Activated B cell treated with CpG ODN at 0.5 μM for 24 hours (primary cell): Measurements from ENCODE around the gene PRDM16. TPM values are rescaled to one million over a fixed set of nuclear protein-coding genes. Genes with fewer than 3 reads are reported as not detected.
"Not testable (repeated sequence)": the region's sequence is repeated elsewhere in the genome, so short reads cannot be mapped to it uniquely, and the experiment has no call there.

Experiments
- ATAC-seq: fragments of 200-7000 bp; cut with Tn5 transposase; one replicate; pipeline ENCODE4 v1.10.0; 2021; ENCODE audit warnings: low read depth, mild to moderate bottlenecking, moderate library complexity
- CTCF ChIA-PET: fragments of 350-600 bp; sonication (Branson Sonifier 250); formaldehyde crosslinking; loops from one replicate; lab custom pipeline; 2021; ENCODE audit warnings: antibody characterized with exemption; lab: Charles Lee
- POLR2A ChIA-PET: fragments of 350-600 bp; sonication (Branson Sonifier 250); formaldehyde crosslinking; loops from one replicate; lab custom pipeline; 2021; ENCODE audit warnings: antibody characterized with exemption; lab: Charles Lee
- DNase-seq: peaks from one replicate; pipeline ENCODE4 v3.0.0; 2022
- H3K27ac Mint-ChIP-seq: one replicate; pipeline ENCODE4 v1.8.0; 2020; ENCODE audit warnings: mixed read lengths
- H3K27me3 Mint-ChIP-seq: one replicate; pipeline ENCODE4 v1.8.0; 2021; ENCODE audit warnings: mixed read lengths
- H3K36me3 Mint-ChIP-seq: one replicate; pipeline ENCODE4 v1.8.0; 2021; ENCODE audit warnings: low read depth, mixed read lengths
- H3K4me1 Mint-ChIP-seq: one replicate; pipeline ENCODE4 v1.8.0; 2021; ENCODE audit warnings: mixed read lengths
- H3K4me3 Mint-ChIP-seq: one replicate; pipeline ENCODE4 v1.8.0; 2020; ENCODE audit warnings: mild to moderate bottlenecking, mixed read lengths
- H3K9me3 Mint-ChIP-seq: one replicate; pipeline ENCODE4 v1.8.0; 2020; ENCODE audit warnings: mixed read lengths
- CTCF ChIP-seq: fragments of 200-600 bp; IDR thresholded peaks from one replicate; pipeline ENCODE4 v1.8.0; 2022; ENCODE audit warnings: antibody characterized with exemption, mild to moderate bottlenecking
- intact Hi-C: fragments of 100-400 bp; cut with micrococcal nuclease; formaldehyde crosslinking; loops from one replicate; pipeline ENCODE4 v1.15.1; 2024
- total RNA-seq: library from RNA; stranded (reverse); gene quantifications from 2 replicates; pipeline ENCODE4 v1.2.3, GENCODE V29; 2022

PRDM16 gene
- total RNA-seq, 1 donor from 2014 or later: not detected

DNA sequence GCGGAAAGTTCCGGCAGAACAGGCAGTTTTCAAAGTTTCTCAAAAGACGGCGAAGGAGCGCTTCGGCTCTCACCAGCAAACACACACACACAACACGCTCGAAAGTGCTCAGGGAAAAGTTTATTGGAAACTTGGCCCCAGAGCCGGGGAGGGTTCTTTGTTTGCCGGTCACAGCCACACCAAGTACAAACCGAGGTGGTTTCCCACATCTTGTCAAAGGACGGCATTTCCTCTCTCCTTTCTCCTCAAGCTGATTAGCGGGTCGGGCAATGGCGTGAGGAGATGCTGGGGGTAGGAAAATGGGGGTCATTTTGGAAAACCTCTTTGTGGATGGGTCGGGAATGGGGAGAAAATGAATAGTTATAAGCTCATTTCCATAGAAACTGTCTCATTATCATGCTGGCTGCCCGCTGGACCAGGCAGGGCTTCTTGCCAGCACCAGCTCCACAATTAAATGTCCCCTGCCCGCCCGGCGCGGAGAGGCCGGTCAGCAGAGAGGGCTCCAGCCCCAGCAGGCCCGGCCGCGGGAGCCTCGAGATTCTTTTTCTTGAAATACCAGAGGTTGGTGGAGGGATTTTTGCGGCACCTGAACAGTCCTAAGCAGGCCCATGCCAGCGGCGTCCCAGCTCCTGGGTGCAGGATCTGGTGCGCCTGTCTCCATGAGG is 92.3 kb downstream of the PRDM16 start:
- POLR2A ChIA-PET: no interaction called here
- Mint-ChIP-seq H3K36me3 (no peaks in the 10 kb centered on the region), H3K27ac (no peak overlapping the region), H3K9me3 (no peaks in the 10 kb centered on the region), H3K4me1 (peaks cover 4% of the 10 kb centered on the region), H3K4me3 (no peak overlapping the region), H3K27me3 (peaks cover 6% of the 10 kb centered on the region)
- no peak for TF ChIP-seq CTCF
- DNase-seq (no peak), ATAC-seq (no peak)
- intact Hi-C loops: no loop called here
- CTCF ChIA-PET: no interaction called here

GRCh38 chr1:3162322-3162882 is 93.4 kb downstream of the PRDM16 start:
- Mint-ChIP-seq H3K27me3 (peaks cover 6% of the 10 kb centered on the region), H3K4me1 (peaks cover 4% of the 10 kb centered on the region), H3K4me3 (no peak overlapping the region), H3K9me3 (no peaks in the 10 kb centered on the region), H3K36me3 (no peaks in the 10 kb centered on the region), H3K27ac (no peak overlapping the region)
- CTCF ChIA-PET: no interaction called here
- intact Hi-C loops: no loop called here
- DNase-seq (no peak), ATAC-seq (no peak)
- no peak for TF ChIP-seq CTCF
- POLR2A ChIA-PET: no interaction called here

- DNase-seq (no peak), ATAC-seq (no peak)
- Mint-ChIP-seq H3K9me3 (no peaks in the 10 kb centered on the region), H3K4me1 (peaks cover 4% of the 10 kb centered on the region), H3K36me3 (no peaks in the 10 kb centered on the region), H3K4me3 (no peak overlapping the region), H3K27me3 (peaks cover 6% of the 10 kb centered on the region), H3K27ac (no peak overlapping the region)
- intact Hi-C loops: no loop called here
- ChIA-PET POLR2A (no interaction called here), CTCF (no interaction called here)
- TF ChIP-seq CTCF: no peak
These were observed 94.4 kb downstream of the PRDM16 start for GRCh38 chr1:3163356-3163755.

DNA sequence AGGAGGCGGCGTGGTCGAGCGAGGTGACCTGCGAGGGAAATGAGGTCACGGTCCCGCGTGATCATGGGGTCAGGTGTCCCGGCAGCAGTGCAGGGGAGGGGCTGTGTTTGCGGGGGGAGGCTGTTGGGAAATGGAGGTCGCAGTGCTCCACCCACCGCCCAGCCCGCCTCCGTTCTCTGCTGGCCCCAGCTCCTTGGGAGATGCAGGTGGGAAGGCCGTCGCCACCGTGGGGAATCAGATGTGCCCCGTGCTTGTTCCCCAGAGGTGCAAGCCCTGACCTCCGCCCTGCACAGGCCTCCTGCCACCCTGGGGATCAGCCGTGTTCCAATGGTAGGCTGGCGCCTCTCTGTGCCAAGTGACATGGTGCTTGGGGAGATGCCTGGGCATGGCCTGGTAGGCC is 95.7 kb downstream of the PRDM16 start:
- Mint-ChIP-seq H3K27me3 (peaks cover 7% of the 10 kb centered on the region), H3K4me3 (no peak overlapping the region), H3K27ac (no peak overlapping the region), H3K36me3 (no peaks in the 10 kb centered on the region), H3K9me3 (no peaks in the 10 kb centered on the region), H3K4me1 (peaks cover 4% of the 10 kb centered on the region)
- no peak for DNase-seq
- POLR2A ChIA-PET: no interaction called here
- intact Hi-C loops: no loop called here
- CTCF ChIA-PET: no interaction called here
- TF ChIP-seq CTCF: no peak
- ATAC-seq: no peak

GRCh38 chr1:3165189-3165588 is 96.2 kb downstream of the PRDM16 start:
- H3K4me1 Mint-ChIP-seq, H3K9me3 Mint-ChIP-seq, POLR2A ChIA-PET, intact Hi-C loops, H3K27ac Mint-ChIP-seq, CTCF ChIA-PET, H3K4me3 Mint-ChIP-seq, H3K36me3 Mint-ChIP-seq, DNase-seq, ATAC-seq, H3K27me3 Mint-ChIP-seq: not testable (repeated sequence)
